ENCODE measurements around the gene C6orf15.

DNA sequence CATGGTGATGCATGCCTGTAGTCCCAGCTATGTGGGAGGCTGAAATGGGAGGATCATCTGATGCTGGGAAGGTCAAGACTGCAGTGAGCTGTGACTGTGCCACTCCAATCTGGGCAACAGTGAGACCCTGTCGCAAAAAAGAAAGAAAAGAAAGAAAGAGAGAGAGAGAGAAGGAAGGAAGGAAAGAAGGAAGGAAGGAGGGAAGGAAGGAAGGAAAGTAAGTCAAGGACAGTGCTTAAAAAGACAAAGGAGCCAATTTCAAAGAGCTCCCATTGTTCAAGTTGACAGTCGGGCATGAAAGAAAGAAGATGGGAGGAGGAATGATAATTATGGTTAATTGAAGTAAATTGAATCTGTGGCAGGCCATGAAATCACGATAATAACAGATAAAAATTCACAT lies 16.2 kb downstream of the C6orf15 start:
- TF ChIP-seq EZH2 (IDR thresholded peaks at IDR 0.05), result no peak
- TF ChIP-seq YY1 (IDR thresholded peaks at IDR 0.05; ENCODE audit: extremely low read depth, insufficient replicate concordance, low read depth, low read length), result no peak
- TF ChIP-seq, protein P1, sequence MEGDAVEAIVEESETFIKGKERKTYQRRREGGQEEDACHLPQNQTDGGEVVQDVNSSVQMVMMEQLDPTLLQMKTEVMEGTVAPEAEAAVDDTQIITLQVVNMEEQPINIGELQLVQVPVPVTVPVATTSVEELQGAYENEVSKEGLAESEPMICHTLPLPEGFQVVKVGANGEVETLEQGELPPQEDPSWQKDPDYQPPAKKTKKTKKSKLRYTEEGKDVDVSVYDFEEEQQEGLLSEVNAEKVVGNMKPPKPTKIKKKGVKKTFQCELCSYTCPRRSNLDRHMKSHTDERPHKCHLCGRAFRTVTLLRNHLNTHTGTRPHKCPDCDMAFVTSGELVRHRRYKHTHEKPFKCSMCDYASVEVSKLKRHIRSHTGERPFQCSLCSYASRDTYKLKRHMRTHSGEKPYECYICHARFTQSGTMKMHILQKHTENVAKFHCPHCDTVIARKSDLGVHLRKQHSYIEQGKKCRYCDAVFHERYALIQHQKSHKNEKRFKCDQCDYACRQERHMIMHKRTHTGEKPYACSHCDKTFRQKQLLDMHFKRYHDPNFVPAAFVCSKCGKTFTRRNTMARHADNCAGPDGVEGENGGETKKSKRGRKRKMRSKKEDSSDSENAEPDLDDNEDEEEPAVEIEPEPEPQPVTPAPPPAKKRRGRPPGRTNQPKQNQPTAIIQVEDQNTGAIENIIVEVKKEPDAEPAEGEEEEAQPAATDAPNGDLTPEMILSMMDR (IDR thresholded peaks at IDR 0.05 in 2 of 3, conservative IDR thresholded peaks at IDR 0.05 in 1 of 3; ENCODE audit: borderline replicate concordance in 1 of 3, insufficient read depth in 1 of 3, low read depth in 2 of 3, low read length in 2 of 3), result no peak
- TF ChIP-seq POLR2AphosphoS5 (IDR thresholded peaks at IDR 0.05; ENCODE audit: low read depth, low read length), result no peak
- TF ChIP-seq, protein P2, sequence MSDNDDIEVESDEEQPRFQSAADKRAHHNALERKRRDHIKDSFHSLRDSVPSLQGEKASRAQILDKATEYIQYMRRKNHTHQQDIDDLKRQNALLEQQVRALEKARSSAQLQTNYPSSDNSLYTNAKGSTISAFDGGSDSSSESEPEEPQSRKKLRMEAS (IDR thresholded peaks at IDR 0.05), result no peak
- TF ChIP-seq POLR2A (IDR thresholded peaks at IDR 0.05; ENCODE audit: borderline replicate concordance, extremely low read depth, insufficient read depth, insufficient read length), result no peak
- TF ChIP-seq TCF7L2 (IDR thresholded peaks at IDR 0.05; ENCODE audit: borderline replicate concordance, extremely low read depth, insufficient read depth, insufficient read length), result no peak
- no peak for TF ChIP-seq EZH2phosphoT487 (IDR thresholded peaks at IDR 0.05; ENCODE audit: borderline replicate concordance)
- TF ChIP-seq CEBPB (IDR thresholded peaks at IDR 0.05; ENCODE audit: low read depth), result no peak
- TF ChIP-seq JUND (IDR thresholded peaks at IDR 0.05), result no peak
- TF ChIP-seq SIN3A (IDR thresholded peaks at IDR 0.05; ENCODE audit: low read depth), result no peak
- TF ChIP-seq ZNF274 (IDR thresholded peaks at IDR 0.05; ENCODE audit: low read depth, low read length), result no peak
- no peak for TF ChIP-seq RAD21 (IDR thresholded peaks at IDR 0.05; ENCODE audit: low read depth)
